Measurements from ENCODE around the gene CERK. TPM values are rescaled to one million over a fixed set of nuclear protein-coding genes. Genes with fewer than 3 reads are reported as not detected.

Gene CERK
- total and polyA plus RNA-seq, 10 donors = 13.7 to 47.1 (median 34.8) TPM

- Histone ChIP-seq H3K36me3 (peaks cover 0 to 28% (median 0%) of the 10 kb centered on the region in 6 donors), H3K9me3 (no peaks in the 10 kb centered on the region), H3K4me1 (peaks cover 29 to 85% (median 67%) of the 10 kb centered on the region in 6 donors), H3K27ac (peak within 1 kb of the TSS; percentile 90 to 98 (median 97)), H3K27me3 (replicated peaks in 1 of 7) (no peaks in the 10 kb centered on the region), H3K4me3 (peak within 1 kb of the TSS; percentile 79 to 98 (median 94))
- peak; percentile 98 for DNase-seq
- 0 to 1% (median 1%) methylated on average over 53 to 66 of the region's 66 CpGs for WGBS, 5 donors
- TF ChIP-seq POLR2A (IDR thresholded peaks at IDR 0.05) = peak; percentile 88 to 91 (median 91)
- peak; percentile 100 for TF ChIP-seq POLR2AphosphoS5 (IDR thresholded peaks at IDR 0.05)
- TF ChIP-seq CTCF (IDR thresholded peaks at IDR 0.05 in 8 of 11, conservative IDR thresholded peaks at IDR 0.05 in 3 of 11) = peak in 6 of 11 experiments; percentile 17 to 47 (median 30)
- intact Hi-C loops (cut with DNase I; ENCODE audit: low total_unique reads) = no loop called here
Observed at GRCh38 chr22:46762238-46763050, 24.4 kb upstream of the CERK start, which contains the start of gene TBC1D22A. TBC1D22A (plus strand) TSS chr22:46762650; CDS start chr22:46762787, 137 bp downstream.

GRCh38 chr22:46761539-46762237 is 23.6 kb upstream of the CERK start:
- peaks cover 0 to 3% (median under 1%) of the 10 kb centered on the region in 8 donors for H3K9me3 ChIP-seq
- peak overlapping the region; percentile 90 to 98 (median 97) for H3K27ac ChIP-seq
- H3K27me3 ChIP-seq (replicated peaks in 1 of 7) = no peaks in the 10 kb centered on the region
- peaks cover 0 to 21% (median 0%) of the 10 kb centered on the region in 6 donors for H3K36me3 ChIP-seq
- intact Hi-C loops (cut with DNase I; ENCODE audit: low total_unique reads) = no loop called here
- H3K4me3 ChIP-seq = peak overlapping the region; percentile 79 to 98 (median 94)
- peak; percentile 7 for DNase-seq
- WGBS, 5 donors = 8 to 11% (median 8%) methylated on average over 17 of the region's 17 CpGs
- peaks cover 25 to 79% (median 59%) of the 10 kb centered on the region in 6 donors for H3K4me1 ChIP-seq
- TF ChIP-seq CTCF (IDR thresholded peaks at IDR 0.05 in 8 of 11, conservative IDR thresholded peaks at IDR 0.05 in 3 of 11) = no peak
- TF ChIP-seq POLR2A (IDR thresholded peaks at IDR 0.05) = no peak
- TF ChIP-seq POLR2AphosphoS5 (IDR thresholded peaks at IDR 0.05) = no peak

- Histone ChIP-seq H3K4me1 (peaks cover 20 to 72% (median 53%) of the 10 kb centered on the region in 6 donors), H3K9me3 (peaks cover 0 to 10% (median 7%) of the 10 kb centered on the region in 8 donors), H3K36me3 (peaks cover 0 to 14% (median 0%) of the 10 kb centered on the region in 6 donors), H3K4me3 (peak overlapping the region in 1 of 8 donors; percentile 95), H3K27ac (peak overlapping the region in 1 of 8 donors; percentile 98), H3K27me3 (replicated peaks in 1 of 7) (no peaks in the 10 kb centered on the region)
- TF ChIP-seq CTCF (IDR thresholded peaks at IDR 0.05 in 8 of 11, conservative IDR thresholded peaks at IDR 0.05 in 3 of 11) = no peak
- TF ChIP-seq POLR2AphosphoS5 (IDR thresholded peaks at IDR 0.05) = no peak
- no peak for TF ChIP-seq POLR2A (IDR thresholded peaks at IDR 0.05)
- DNase-seq = peak; percentile 39
- WGBS, 5 donors = 85 to 92% (median 87%) methylated on average over 6 of the region's 6 CpGs
- intact Hi-C loops (cut with DNase I; ENCODE audit: low total_unique reads) = no loop called here
Observed at GRCh38 chr22:46761017-46761416, 23.0 kb upstream of the CERK start.

Measured in spleen (tissue), 11 donors.